GM13976 (cell line): ENCODE measurements around the gene KCNQ1.

ENCODE experiments used
- DNase-seq: peaks from one replicate; pipeline ENCODE4 v3.0.0; 2012; ENCODE audit warnings: low spot score
- in situ Hi-C: fragments of 300-500 bp; cut with MboI; formaldehyde crosslinking; loops from one replicate; pipeline ENCODE4 v1.12.0; 2022; ENCODE audit warnings: low sequenced_read_pairs, mixed read lengths, inconsistent platforms; ENCODE audit not compliant: unreplicated experiment
- TF ChIP-seq, protein P1 (sequence below): IDR thresholded peaks from 2 replicates; pipeline ENCODE4 v1.5.1; 2012; ENCODE audit warnings: borderline replicate concordance, mild to moderate bottlenecking; ENCODE audit not compliant: insufficient read depth; ENCODE audit errors: extremely low read depth, missing control alignments, control extremely low read depth

KCNQ1 gene

DNA sequence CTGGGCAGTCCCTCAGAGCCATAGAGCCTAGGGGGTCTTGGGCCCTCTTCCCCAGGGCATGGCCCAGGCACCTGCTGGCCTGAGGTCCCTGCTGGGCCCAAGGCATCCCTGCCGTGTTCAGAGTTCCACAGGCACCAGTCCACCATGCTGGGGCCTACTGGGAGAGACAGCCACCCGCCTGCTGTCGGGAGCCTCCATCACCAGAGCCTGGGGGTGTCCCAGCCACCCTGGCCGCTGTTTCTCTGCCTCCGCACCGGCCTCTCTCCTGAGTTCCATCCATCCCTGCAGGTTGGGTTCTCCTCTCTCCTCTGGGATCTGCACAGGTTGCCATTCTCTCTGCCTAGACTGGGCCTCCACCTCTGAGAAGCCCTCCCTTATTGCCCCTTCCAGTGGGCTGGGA is 68.6 kb downstream of the KCNQ1 start:
- TF ChIP-seq, protein P1, sequence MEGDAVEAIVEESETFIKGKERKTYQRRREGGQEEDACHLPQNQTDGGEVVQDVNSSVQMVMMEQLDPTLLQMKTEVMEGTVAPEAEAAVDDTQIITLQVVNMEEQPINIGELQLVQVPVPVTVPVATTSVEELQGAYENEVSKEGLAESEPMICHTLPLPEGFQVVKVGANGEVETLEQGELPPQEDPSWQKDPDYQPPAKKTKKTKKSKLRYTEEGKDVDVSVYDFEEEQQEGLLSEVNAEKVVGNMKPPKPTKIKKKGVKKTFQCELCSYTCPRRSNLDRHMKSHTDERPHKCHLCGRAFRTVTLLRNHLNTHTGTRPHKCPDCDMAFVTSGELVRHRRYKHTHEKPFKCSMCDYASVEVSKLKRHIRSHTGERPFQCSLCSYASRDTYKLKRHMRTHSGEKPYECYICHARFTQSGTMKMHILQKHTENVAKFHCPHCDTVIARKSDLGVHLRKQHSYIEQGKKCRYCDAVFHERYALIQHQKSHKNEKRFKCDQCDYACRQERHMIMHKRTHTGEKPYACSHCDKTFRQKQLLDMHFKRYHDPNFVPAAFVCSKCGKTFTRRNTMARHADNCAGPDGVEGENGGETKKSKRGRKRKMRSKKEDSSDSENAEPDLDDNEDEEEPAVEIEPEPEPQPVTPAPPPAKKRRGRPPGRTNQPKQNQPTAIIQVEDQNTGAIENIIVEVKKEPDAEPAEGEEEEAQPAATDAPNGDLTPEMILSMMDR, result no peak
- no peak for DNase-seq
- in situ Hi-C loops, result no loop called here

DNA sequence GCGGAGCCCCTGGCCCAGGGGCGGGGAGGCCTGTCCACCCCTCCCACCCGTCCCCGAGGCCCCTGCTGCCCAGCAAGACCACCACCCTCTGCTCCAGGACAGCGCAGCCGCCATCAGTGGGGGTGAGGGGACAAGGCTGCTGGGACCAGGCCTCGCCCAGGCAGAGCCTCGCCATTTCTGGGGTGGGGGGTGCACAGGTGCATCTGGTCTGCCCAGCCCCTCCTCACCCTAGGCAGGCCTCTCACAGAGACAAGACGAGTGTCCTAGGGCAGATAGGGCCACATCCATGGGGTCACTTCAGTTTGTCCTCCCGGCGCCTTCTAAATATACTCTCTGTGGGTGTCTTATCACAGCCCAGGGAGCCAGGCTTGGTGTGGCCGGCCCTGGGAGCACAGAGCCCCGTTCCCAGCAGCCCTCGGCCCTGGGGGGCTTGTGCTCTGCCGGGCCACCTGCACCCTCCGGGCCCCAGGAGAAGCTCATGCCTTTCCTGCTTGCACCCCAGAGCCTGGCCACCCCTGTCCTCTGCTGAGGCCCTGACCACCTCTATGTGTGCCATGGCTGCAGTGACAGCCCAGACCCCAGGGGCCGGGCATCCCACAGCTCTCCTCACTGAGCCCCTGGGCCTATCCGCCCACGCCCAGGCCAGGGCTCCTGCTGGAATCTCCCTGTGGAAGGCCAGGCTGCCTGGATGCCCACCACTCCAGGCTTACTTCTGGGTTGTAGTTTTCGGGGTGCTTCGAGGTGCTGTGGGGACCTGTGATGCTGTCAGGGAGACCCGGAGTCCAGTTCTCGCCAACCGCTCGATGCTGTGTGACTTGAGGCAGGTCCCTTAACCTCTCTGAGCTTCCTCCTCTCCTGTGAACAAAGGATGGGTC is 70.8 kb downstream of the KCNQ1 start:
- in situ Hi-C loops, result no loop called here
- TF ChIP-seq, protein P1, result no peak
- no peak for DNase-seq

DNA sequence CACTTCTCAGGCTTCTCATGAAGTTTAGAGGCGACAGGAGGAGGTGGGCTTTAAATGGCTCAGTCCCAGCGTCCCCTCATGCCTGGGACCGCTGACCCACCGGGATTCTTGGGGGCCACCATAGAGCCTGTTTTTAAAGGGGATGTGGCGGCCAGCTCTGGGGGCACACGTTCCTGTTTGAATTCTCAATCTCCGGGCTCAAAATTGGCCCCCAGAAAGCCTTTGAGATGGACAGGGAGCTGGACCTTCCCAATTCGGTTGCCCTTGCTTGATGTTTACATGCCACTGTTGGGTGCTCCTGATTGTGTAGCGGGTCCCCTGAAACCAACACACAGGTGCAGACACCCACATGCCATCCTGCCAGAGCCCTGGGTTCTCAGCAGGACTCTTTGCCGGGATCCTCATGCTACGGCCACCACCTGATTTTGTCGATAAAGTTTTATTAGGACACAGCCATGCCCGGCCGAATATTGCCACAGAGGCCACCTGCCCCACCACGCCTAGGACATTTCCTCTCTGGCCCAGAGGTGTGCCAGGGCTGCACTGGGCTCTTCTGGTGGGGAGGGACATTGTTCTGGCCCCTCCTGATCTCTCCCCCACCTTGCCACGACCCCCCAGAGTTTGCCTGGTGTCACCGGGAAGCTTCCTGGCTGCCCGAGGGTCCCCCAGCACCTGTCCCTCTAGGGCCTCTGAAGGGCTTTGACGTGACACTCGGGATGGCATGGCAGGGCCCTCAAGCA is 71.6 kb downstream of the KCNQ1 start:
- no peak for DNase-seq
- in situ Hi-C loops, result no loop called here
- TF ChIP-seq, protein P1, result no peak

DNA sequence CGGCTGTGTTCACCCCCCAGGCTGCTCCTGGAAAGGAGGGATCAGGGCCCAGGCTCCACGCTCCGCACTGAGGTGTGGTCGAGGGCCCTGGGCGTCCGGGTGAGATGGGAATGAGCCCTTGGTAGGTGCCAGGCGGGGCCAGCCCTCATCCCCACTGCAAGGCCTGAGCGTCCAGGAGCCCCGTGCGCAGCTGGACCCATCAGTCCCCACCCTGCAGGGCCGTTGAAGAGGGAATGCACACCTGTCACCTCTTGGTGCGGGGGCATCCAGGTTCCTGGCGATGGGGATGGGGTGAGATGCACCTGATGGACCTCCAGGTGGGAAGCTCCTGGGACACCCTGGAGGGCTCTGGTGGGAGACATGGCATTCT is 72.2 kb downstream of the KCNQ1 start:
- DNase-seq, result no peak
- TF ChIP-seq, protein P1, result no peak
- in situ Hi-C loops, result no loop called here

DNA sequence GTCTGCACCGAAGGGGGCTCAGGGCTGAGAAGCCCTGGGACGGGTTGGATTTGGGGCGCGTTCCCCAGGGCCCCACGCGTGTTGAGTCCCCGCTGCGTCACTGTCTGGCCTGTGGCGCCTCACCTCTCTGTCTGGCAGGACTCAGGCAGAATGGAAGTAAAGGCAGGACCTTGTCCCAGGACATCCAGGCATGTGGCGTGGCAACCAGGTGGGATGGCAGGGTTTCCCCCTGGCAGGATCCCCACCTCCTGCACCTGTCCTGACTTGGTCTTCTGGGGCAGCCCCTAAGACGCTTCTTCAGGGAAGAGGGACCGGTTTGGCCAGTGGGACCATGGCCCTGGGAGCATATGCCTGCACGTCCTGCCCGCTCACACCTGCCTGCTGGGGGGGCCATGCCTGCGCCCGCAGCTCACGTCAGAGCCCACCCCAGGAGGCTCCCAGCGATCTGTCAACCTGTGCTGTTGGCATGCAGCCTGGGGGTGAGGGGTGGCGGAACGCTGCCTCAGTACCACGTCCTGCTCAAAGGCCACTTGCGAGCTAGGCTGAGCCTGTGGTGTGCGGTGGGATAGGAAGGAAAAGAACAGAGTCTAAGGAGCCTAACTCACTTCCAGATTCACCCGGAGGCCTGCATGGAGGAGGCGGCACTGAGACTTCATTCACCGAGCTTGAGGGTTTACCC is 72.7 kb downstream of the KCNQ1 start:
- in situ Hi-C loops, result no loop called here
- no peak for DNase-seq
- TF ChIP-seq, protein P1, result no peak

DNA sequence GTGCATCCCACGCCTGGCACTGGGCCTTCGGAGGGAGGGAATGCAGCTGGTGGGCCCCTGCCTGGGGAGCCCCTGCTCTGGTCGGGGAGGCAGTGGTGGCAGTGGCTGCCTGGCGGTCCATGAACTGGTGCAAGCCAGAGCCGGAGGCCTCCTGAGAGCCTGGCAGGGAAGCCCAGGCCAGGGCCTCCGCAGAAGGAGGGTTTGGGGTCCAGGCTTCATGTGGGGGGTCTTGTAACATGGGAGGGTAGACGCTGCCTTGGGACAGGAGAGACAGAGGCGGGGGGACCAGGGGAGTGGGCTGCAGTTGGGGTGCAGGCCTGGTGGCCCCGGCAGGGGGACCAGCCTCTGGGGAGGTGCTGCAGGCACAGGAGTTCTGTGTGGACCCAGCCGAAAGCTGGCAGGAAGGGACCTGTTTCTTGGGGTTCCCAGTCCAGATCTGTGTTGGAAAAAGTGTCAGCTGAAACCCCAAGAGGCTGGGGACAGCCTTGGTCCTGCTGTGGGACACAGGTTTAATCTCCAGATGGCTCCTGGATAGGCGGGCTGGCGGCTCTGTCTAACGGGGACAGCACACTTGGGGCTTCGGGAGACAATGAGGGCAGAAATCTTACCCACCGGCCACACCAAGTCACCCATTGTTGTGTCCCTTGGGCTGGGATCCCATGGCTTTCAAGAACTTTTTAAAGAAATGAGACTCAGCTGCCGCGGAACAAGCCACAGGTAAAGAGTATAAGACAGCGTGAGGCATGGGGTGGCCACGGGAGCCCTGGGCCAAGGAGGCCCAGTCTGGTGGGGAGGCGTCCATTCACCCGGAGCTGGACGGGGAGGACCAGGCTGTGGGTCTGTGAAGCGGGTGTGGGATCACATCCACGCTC is 73.5 kb downstream of the KCNQ1 start:
- TF ChIP-seq, protein P1, result no peak
- in situ Hi-C loops, result no loop called here

More for the DNA sequence above, 73.5 kb downstream of the KCNQ1 start:
- DNase-seq, result no peak
